ENCODE data around the gene COG5.
"Not testable (repeated sequence)": the region's sequence is repeated elsewhere in the genome, so short reads cannot be mapped to it uniquely, and the experiment has no call there.

The COG5 gene

DNA sequence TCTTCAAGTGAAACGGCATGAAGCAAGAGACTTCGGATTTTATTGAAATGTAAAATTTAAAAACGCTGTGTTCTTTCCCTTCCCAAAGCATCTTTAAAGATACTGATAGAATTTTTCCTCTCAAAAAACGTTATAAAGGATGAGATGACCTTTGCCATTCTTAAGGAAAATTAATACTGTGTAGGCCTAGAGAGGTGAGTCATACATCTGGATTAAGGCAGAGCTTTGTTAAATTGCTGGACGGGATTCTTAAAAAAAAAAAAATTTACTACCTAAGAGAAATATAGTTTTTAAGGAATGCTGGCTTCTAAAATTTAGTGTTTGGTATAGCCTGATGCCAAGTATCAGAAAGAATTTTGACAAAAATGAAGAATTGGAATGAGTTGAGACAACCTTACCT lies 401.2 kb downstream of the COG5 start:
- Histone ChIP-seq H3K79me2 (ENCODE audit: control insufficient read depth, insufficient read depth, low read length, unreplicated experiment) (no peaks in the 10 kb centered on the region), H3K27me3 (ENCODE audit: insufficient read depth, low read length) (no peaks in the 10 kb centered on the region), H3K36me3 (ENCODE audit: insufficient read depth, low read length) (no peaks in the 10 kb centered on the region), H3K4me3 (ENCODE audit: low read depth, low read length) (no peak overlapping the region), H3K27ac (ENCODE audit: low read depth, low read length) (no peak overlapping the region), H2AFZ (ENCODE audit: low read length, unreplicated experiment) (no peak overlapping the region), H3K4me1 (ENCODE audit: control insufficient read depth, insufficient read depth, low read length, unreplicated experiment) (peaks cover 20% of the 10 kb centered on the region)

DNA sequence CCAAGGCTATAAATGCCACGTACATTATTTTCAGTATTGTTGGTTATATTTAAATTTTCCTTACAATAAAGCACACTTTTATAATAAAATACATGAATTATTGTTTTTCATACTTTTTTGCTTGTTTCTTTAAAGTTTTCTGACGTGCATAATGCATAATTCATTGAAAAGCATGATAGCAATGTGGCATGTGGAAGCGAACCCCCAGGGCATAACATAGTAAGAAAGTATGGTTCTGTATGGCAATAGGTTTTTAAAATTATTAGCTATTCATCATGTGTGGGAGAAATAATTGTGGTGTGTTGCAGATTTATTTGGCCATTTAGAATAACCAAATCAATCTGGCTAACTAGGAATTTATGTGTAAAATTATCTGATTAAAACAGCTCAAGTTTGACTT lies 402.3 kb downstream of the COG5 start:
- H2AFZ ChIP-seq (ENCODE audit: low read length, unreplicated experiment), result no peak overlapping the region
- no peak overlapping the region for H3K4me3 ChIP-seq (ENCODE audit: low read depth, low read length)
- H3K4me1 ChIP-seq (ENCODE audit: control insufficient read depth, insufficient read depth, low read length, unreplicated experiment), result peaks cover 17% of the 10 kb centered on the region
- H3K27ac ChIP-seq (ENCODE audit: low read depth, low read length), result no peak overlapping the region
- H3K27me3 ChIP-seq (ENCODE audit: insufficient read depth, low read length), result no peaks in the 10 kb centered on the region
- H3K79me2 ChIP-seq (ENCODE audit: control insufficient read depth, insufficient read depth, low read length, unreplicated experiment), result no peaks in the 10 kb centered on the region
- H3K36me3 ChIP-seq (ENCODE audit: insufficient read depth, low read length), result no peaks in the 10 kb centered on the region

DNA sequence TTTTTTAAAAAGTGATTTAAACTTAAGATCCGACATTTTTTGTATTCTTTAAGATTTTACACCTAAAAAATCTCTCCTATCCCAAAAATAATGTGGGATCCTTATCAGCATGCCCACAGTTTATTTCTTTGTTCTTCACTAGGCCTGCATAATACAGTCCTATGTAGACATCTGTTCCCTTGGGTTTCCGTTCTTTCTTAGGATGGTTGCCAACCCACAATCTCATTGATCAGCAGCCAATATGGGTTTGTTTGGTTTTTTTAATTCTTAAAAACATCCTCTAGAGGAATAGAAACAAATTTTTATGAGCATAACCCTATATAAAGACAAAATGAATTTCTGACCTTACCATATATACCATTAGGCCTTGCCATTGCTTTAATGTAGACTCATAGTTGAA lies 403.3 kb downstream of the COG5 start:
- no peaks in the 10 kb centered on the region for H3K36me3 ChIP-seq (ENCODE audit: insufficient read depth, low read length)
- H3K79me2 ChIP-seq (ENCODE audit: control insufficient read depth, insufficient read depth, low read length, unreplicated experiment), result no peaks in the 10 kb centered on the region
- no peaks in the 10 kb centered on the region for H3K27me3 ChIP-seq (ENCODE audit: insufficient read depth, low read length)
- H3K27ac ChIP-seq (ENCODE audit: low read depth, low read length), result no peak overlapping the region
- H2AFZ ChIP-seq (ENCODE audit: low read length, unreplicated experiment), result no peak overlapping the region
- peaks cover 10% of the 10 kb centered on the region for H3K4me1 ChIP-seq (ENCODE audit: control insufficient read depth, insufficient read depth, low read length, unreplicated experiment)
- H3K4me3 ChIP-seq (ENCODE audit: low read depth, low read length), result no peak overlapping the region

DNA sequence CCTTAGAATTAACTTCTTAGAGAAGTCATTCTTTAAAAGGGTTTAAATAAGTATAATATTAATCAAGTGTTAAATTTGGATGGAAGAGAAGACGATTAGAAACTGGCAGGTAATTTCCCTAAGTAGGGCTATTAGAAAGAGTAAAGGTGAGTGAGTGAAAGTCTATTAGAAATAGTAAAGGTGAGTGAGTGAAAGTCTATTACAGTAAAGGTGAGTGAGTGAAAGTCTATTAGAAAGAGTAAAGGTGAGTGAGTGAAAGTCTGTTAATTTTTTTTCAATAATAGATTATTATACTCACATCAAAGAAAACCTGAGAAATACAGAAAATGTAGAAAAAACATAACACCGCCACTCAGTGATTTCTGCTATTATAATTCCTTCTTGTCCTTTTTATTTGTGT lies 405.7 kb downstream of the COG5 start:
- Histone ChIP-seq H2AFZ (ENCODE audit: low read length, unreplicated experiment) (no peak overlapping the region), H3K4me1 (ENCODE audit: control insufficient read depth, insufficient read depth, low read length, unreplicated experiment) (no peaks in the 10 kb centered on the region), H3K4me3 (ENCODE audit: low read depth, low read length) (no peak overlapping the region), H3K27me3 (ENCODE audit: insufficient read depth, low read length) (no peaks in the 10 kb centered on the region), H3K27ac (ENCODE audit: low read depth, low read length) (no peak overlapping the region), H3K79me2 (ENCODE audit: control insufficient read depth, insufficient read depth, low read length, unreplicated experiment) (no peaks in the 10 kb centered on the region), H3K36me3 (ENCODE audit: insufficient read depth, low read length) (no peaks in the 10 kb centered on the region)

DNA sequence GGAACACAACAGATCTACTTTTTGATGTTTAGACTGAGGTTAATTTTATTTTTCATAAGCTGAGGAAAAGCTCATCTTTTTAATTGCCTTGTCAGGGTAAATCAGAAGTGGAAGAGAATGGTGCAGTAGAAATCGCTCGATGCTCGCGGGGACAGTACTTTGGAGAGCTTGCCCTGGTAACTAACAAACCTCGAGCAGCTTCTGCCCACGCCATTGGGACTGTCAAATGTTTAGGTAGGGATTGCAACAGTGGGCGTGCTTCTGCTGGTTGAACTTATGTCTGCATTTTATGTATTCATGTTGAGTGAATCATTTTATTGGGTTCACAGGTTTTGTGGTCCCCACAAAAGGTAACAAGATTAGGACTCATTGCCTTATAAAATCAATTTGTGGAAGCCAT lies 406.6 kb downstream of the COG5 start:
- Histone ChIP-seq H2AFZ (ENCODE audit: low read length, unreplicated experiment) (no peak overlapping the region), H3K36me3 (ENCODE audit: insufficient read depth, low read length) (no peaks in the 10 kb centered on the region), H3K4me1 (ENCODE audit: control insufficient read depth, insufficient read depth, low read length, unreplicated experiment) (peaks cover under 1% of the 10 kb centered on the region)

GRCh38 chr7:107155726-107156125 lies 408.0 kb downstream of the COG5 start:
- H2AFZ ChIP-seq (ENCODE audit: low read length, unreplicated experiment); H3K79me2 ChIP-seq (ENCODE audit: control insufficient read depth, insufficient read depth, low read length, unreplicated experiment); H3K27ac ChIP-seq (ENCODE audit: low read depth, low read length); H3K36me3 ChIP-seq (ENCODE audit: insufficient read depth, low read length); H3K4me1 ChIP-seq (ENCODE audit: control insufficient read depth, insufficient read depth, low read length, unreplicated experiment); H3K4me3 ChIP-seq (ENCODE audit: low read depth, low read length); H3K27me3 ChIP-seq (ENCODE audit: insufficient read depth, low read length): not testable (repeated sequence)

More for the DNA sequence above, 406.6 kb downstream of the COG5 start:
- no peak overlapping the region for H3K27ac ChIP-seq (ENCODE audit: low read depth, low read length)
- no peaks in the 10 kb centered on the region for H3K27me3 ChIP-seq (ENCODE audit: insufficient read depth, low read length)
- no peak overlapping the region for H3K4me3 ChIP-seq (ENCODE audit: low read depth, low read length)
- no peaks in the 10 kb centered on the region for H3K79me2 ChIP-seq (ENCODE audit: control insufficient read depth, insufficient read depth, low read length, unreplicated experiment)

- Histone ChIP-seq H2AFZ (ENCODE audit: low read length, unreplicated experiment) (no peak overlapping the region), H3K27me3 (ENCODE audit: insufficient read depth, low read length) (no peaks in the 10 kb centered on the region), H3K27ac (ENCODE audit: low read depth, low read length) (no peak overlapping the region), H3K79me2 (ENCODE audit: control insufficient read depth, insufficient read depth, low read length, unreplicated experiment) (no peaks in the 10 kb centered on the region), H3K4me1 (ENCODE audit: control insufficient read depth, insufficient read depth, low read length, unreplicated experiment) (peaks cover 3% of the 10 kb centered on the region), H3K4me3 (ENCODE audit: low read depth, low read length) (no peak overlapping the region), H3K36me3 (ENCODE audit: insufficient read depth, low read length) (no peaks in the 10 kb centered on the region)
Measured at GRCh38 chr7:107154826-107155225, 408.9 kb downstream of the COG5 start.

DNA sequence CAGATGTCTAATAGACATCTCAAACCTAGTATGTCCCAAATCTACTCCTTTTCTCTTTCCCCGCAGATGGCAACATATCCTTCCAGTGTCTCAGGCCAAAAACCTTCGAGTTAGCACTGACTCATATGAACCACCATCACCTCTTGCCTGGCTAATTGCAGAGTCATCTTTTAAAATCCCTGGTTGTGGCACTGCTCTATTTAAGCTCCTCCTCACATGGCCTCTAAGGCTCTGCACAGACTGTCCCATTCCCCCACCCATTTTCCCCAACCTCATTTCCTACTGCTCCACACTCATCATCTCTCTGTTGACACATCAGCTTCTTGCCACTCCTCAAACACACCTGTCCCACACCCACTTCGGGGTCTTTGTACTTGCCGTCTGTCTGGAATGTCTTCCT lies 411.7 kb downstream of the COG5 start:
- Histone ChIP-seq H3K79me2 (ENCODE audit: control insufficient read depth, insufficient read depth, low read length, unreplicated experiment) (no peaks in the 10 kb centered on the region), H3K27me3 (ENCODE audit: insufficient read depth, low read length) (no peaks in the 10 kb centered on the region), H2AFZ (ENCODE audit: low read length, unreplicated experiment) (no peak overlapping the region), H3K27ac (ENCODE audit: low read depth, low read length) (no peak overlapping the region), H3K4me1 (ENCODE audit: control insufficient read depth, insufficient read depth, low read length, unreplicated experiment) (peaks cover 9% of the 10 kb centered on the region), H3K4me3 (ENCODE audit: low read depth, low read length) (no peak overlapping the region), H3K36me3 (ENCODE audit: insufficient read depth, low read length) (no peaks in the 10 kb centered on the region)

Measured in ACC112 (cell line).